ENCODE results near the gene ADAM19. TPM values are rescaled to one million over a fixed set of nuclear protein-coding genes. Genes with fewer than 3 reads are reported as not detected.

The ADAM19 gene
- total RNA-seq, 4 donors from 2014 or later = 6.4 to 15.2 (median 10.0) TPM

- 41 to 63% methylated on average over 1 of the region's 1 CpG for WGBS, 2 donors
- H3K9me3 ChIP-seq = no peaks in the 10 kb centered on the region
- DNase-seq = no peak
- no peaks in the 10 kb centered on the region for H3K4me1 ChIP-seq
- no peak overlapping the region for H3K4me3 ChIP-seq (replicated peaks in 1 of 3)
- no peak for TF ChIP-seq CTCF (IDR thresholded peaks at IDR 0.05)
- no peak for TF ChIP-seq POLR2A (IDR thresholded peaks at IDR 0.05)
- no peaks in the 10 kb centered on the region for H3K36me3 ChIP-seq
- intact Hi-C loops (cut with DNase I) = no loop called here
- H3K27ac ChIP-seq = no peak overlapping the region
- no peaks in the 10 kb centered on the region for H3K27me3 ChIP-seq
Measured at GRCh38 chr5:157597277-157597676, 21.7 kb upstream of the ADAM19 start.

- no peaks in the 10 kb centered on the region for H3K9me3 ChIP-seq
- intact Hi-C loops (cut with DNase I) = no loop called here
- H3K4me1 ChIP-seq = no peaks in the 10 kb centered on the region
- H3K27me3 ChIP-seq = no peaks in the 10 kb centered on the region
- no peak overlapping the region for H3K4me3 ChIP-seq (replicated peaks in 1 of 3)
- no peaks in the 10 kb centered on the region for H3K36me3 ChIP-seq
- DNase-seq = no peak
- 82% methylated on average over 5 of the region's 5 CpGs for WGBS, 2 donors
- TF ChIP-seq CTCF (IDR thresholded peaks at IDR 0.05) (no peak), POLR2A (IDR thresholded peaks at IDR 0.05) (no peak)
- H3K27ac ChIP-seq = no peak overlapping the region
Measured at GRCh38 chr5:157596487-157596886, 20.9 kb upstream of the ADAM19 start.

- no peak for DNase-seq
- TF ChIP-seq POLR2A (IDR thresholded peaks at IDR 0.05) (no peak), CTCF (IDR thresholded peaks at IDR 0.05) (no peak)
- intact Hi-C loops (cut with DNase I) = no loop called here
Measured at GRCh38 chr5:157594675-157595459, 19.3 kb upstream of the ADAM19 start.

GRCh38 chr5:157594257-157594656, 18.7 kb upstream of the ADAM19 start:
- Histone ChIP-seq H3K4me1 (no peaks in the 10 kb centered on the region), H3K36me3 (no peaks in the 10 kb centered on the region), H3K4me3 (replicated peaks in 1 of 3) (no peak overlapping the region), H3K27ac (no peak overlapping the region), H3K9me3 (no peaks in the 10 kb centered on the region), H3K27me3 (no peaks in the 10 kb centered on the region)
- DNase-seq = no peak
- intact Hi-C loops (cut with DNase I) = no loop called here
- TF ChIP-seq POLR2A (IDR thresholded peaks at IDR 0.05) = no peak
- TF ChIP-seq CTCF (IDR thresholded peaks at IDR 0.05) = no peak

More at GRCh38 chr5:157594675-157595459, 19.3 kb upstream of the ADAM19 start:
- Histone ChIP-seq H3K36me3 (no peaks in the 10 kb centered on the region), H3K9me3 (no peaks in the 10 kb centered on the region), H3K4me1 (no peaks in the 10 kb centered on the region), H3K27ac (no peak overlapping the region), H3K27me3 (no peaks in the 10 kb centered on the region), H3K4me3 (replicated peaks in 1 of 3) (no peak overlapping the region)
- WGBS, 2 donors = 79 to 85% methylated on average over 2 of the region's 2 CpGs

GRCh38 chr5:157593052-157593757, 17.6 kb upstream of the ADAM19 start:
- Histone ChIP-seq H3K4me3 (replicated peaks in 1 of 3) (no peak overlapping the region), H3K9me3 (no peaks in the 10 kb centered on the region), H3K4me1 (no peaks in the 10 kb centered on the region), H3K27ac (no peak overlapping the region), H3K36me3 (no peaks in the 10 kb centered on the region), H3K27me3 (no peaks in the 10 kb centered on the region)
- WGBS, 2 donors = 82 to 89% methylated on average over 6 of the region's 6 CpGs
- intact Hi-C loops (cut with DNase I) = no loop called here
- TF ChIP-seq CTCF (IDR thresholded peaks at IDR 0.05) = no peak
- TF ChIP-seq POLR2A (IDR thresholded peaks at IDR 0.05) = no peak
- DNase-seq = no peak
